ENCODE results near the gene CNGA1.

DNA sequence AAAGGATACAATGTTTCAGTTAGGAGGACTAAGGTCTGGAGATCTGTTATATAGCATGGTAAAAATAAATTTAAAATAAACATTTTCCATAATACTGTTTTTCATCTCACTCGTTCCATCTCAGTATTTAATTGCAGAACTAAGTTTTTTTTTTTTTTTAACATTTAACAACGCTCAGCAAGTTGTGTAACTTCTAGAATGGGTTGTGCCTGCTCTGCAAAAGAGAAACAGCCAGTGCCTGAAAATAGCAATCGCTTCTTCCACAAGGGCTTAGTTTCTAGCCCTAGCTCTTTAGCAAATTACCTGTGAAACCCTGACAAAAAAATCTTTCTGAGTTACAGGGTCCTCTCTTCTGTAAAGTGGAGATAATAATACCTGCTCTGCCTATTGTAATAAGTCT, 41.9 kb downstream of the CNGA1 start:
- TF ChIP-seq POLR2AphosphoS5 (IDR thresholded peaks at IDR 0.05; ENCODE audit: low read depth, low read length): no peak
- TF ChIP-seq POLR2A (IDR thresholded peaks at IDR 0.05; ENCODE audit: low read depth, low read length): no peak
- TF ChIP-seq PAX5 (IDR thresholded peaks at IDR 0.05; ENCODE audit: insufficient read depth, low read length, severe bottlenecking): no peak
- no peak for TF ChIP-seq TAF1 (IDR thresholded peaks at IDR 0.05; ENCODE audit: low read depth, low read length)
